GM21515 (cell line): ENCODE data around the gene AADACL3.
"Not testable (repeated sequence)": the region's sequence is repeated elsewhere in the genome, so short reads cannot be mapped to it uniquely, and the experiment has no call there.

ENCODE experiments used
- ATAC-seq: cut with Tn5 transposase; IDR thresholded peaks from one replicate; pipeline ENCODE4 v1.9.1; 2021; ENCODE audit not compliant: unreplicated experiment

Gene AADACL3

GRCh38 chr1:12715896-12716437 lies at the start of gene AADACL3:
Gene AADACL3, plus strand, starts transcription at chr1:12716110. Its CDS starts 67 bp downstream, at chr1:12716177.
- no peak for ATAC-seq

GRCh38 chr1:12666141-12666735 lies 49.7 kb upstream of the AADACL3 start:
- ATAC-seq, result no peak

GRCh38 chr1:12669529-12670068 lies 46.3 kb upstream of the AADACL3 start:
- ATAC-seq, result no peak

- ATAC-seq, result no peak
Observed at GRCh38 chr1:12674358-12674757, 41.6 kb upstream of the AADACL3 start.

- ATAC-seq, result not testable (repeated sequence)
Observed at GRCh38 chr1:12676122-12676521, 39.8 kb upstream of the AADACL3 start.

- no peak for ATAC-seq
Observed at GRCh38 chr1:12677565-12677964, 38.3 kb upstream of the AADACL3 start.

GRCh38 chr1:12678350-12678749 lies 37.6 kb upstream of the AADACL3 start:
- ATAC-seq, result no peak

GRCh38 chr1:12678820-12679219 lies 37.1 kb upstream of the AADACL3 start:
- ATAC-seq, result no peak

GRCh38 chr1:12690156-12690555 lies 25.8 kb upstream of the AADACL3 start:
- no peak for ATAC-seq

- no peak for ATAC-seq
Observed at GRCh38 chr1:12692967-12693782, 22.7 kb upstream of the AADACL3 start.

GRCh38 chr1:12696658-12697057 lies 19.3 kb upstream of the AADACL3 start:
- no peak for ATAC-seq

- ATAC-seq, result no peak
Observed at GRCh38 chr1:12697397-12697796, 18.5 kb upstream of the AADACL3 start.

- no peak for ATAC-seq
Observed at GRCh38 chr1:12703821-12704451, 12.0 kb upstream of the AADACL3 start.

GRCh38 chr1:12706061-12706460 lies 9.8 kb upstream of the AADACL3 start:
- no peak for ATAC-seq

GRCh38 chr1:12708396-12709090 lies 7.4 kb upstream of the AADACL3 start:
- ATAC-seq, result no peak

- no peak for ATAC-seq
Observed at GRCh38 chr1:12709091-12709491, 6.8 kb upstream of the AADACL3 start.

GRCh38 chr1:12709696-12710095 lies 6.2 kb upstream of the AADACL3 start:
- ATAC-seq, result no peak

- no peak for ATAC-seq
Observed at GRCh38 chr1:12711536-12711935, 4.4 kb upstream of the AADACL3 start.

- ATAC-seq, result no peak
Observed at GRCh38 chr1:12712076-12712475, 3.8 kb upstream of the AADACL3 start.

GRCh38 chr1:12712929-12713328 lies 3.0 kb upstream of the AADACL3 start:
- ATAC-seq, result no peak

- ATAC-seq, result not testable (repeated sequence)
Observed at GRCh38 chr1:12713651-12714050, 2.3 kb upstream of the AADACL3 start.
